GM21381 (cell line): ENCODE measurements around the gene AJAP1.

Experiments used
- ATAC-seq: cut with Tn5 transposase; IDR thresholded peaks from one replicate; pipeline ENCODE4 v1.9.1; 2021; ENCODE audit warnings: mild to moderate bottlenecking, moderate library complexity; ENCODE audit not compliant: unreplicated experiment

Gene AJAP1

DNA sequence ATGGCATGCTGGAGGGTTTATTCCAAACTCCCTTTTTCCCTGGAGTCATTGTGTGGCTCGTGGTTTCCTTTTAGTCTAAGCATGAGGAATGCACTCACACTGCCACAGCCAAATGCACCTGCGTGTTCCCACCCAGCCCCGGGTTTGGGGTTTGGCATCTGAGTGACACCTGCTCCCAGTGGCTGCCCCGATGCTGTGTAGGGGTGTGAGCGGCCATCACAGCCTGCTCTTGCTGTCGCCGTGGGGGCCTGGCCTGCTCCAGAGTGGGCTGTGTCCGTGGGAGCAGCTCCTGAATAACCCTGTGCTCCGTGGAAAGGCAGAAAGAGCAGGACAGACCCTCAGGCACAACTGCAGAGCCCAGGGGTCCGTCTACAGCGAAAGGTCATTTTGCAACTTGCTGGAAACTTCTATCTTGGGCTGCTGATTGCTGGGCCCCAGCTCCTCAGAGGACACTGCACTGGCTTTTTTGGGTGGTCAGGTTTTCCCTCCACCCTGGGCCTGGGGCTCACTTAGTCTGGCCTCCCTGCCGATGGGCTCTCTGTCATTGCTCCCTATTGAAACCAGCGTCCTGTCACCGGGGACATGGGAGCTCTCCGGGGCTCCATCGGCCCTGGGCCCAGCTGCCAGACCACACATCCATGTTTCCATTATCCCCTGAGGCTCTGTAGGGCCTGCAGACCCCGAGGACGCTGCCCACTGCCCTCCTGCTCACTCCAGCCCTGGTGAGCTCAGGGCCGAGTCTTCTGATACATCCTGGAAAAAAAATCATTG lies 74.1 kb downstream of the AJAP1 start:
- ATAC-seq: no peak

DNA sequence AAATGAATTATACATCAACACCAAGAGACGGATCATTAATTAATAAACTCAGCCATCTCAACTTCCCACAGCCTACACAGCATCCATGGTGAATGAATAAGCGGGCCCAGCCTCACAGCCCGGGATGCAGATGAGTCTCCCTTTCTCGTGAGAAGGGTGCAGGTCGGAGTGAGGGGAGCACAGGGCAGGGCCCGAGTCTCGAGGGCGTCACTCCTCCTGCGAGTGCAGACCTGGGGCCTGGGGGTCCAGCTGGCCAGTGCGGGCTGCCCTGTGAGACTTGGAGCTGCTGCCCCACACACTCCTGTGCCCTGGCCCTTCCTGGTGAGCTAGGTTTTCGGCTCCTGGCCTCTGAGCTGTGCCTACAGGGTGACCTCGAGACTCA lies 74.7 kb downstream of the AJAP1 start:
- no peak for ATAC-seq

DNA sequence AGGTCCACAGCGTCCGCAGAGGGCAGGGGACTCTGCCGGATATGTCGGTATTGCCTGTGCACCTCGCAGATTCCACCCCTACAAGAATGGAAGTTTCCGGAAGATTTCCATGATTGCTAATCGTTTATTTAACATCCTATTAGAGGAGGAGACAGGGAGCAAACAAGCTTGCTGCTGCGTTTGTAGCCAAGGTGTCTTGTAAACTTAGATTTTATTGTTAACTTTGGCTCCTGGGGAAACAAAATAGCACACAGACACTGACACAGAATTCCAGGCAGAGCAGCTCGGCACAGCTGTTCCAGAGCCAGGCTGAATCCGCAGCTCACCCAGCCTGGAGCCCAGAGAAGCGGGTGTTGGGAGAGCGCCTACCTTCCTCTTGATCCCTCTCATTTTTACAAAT lies 75.7 kb downstream of the AJAP1 start:
- no peak for ATAC-seq

DNA sequence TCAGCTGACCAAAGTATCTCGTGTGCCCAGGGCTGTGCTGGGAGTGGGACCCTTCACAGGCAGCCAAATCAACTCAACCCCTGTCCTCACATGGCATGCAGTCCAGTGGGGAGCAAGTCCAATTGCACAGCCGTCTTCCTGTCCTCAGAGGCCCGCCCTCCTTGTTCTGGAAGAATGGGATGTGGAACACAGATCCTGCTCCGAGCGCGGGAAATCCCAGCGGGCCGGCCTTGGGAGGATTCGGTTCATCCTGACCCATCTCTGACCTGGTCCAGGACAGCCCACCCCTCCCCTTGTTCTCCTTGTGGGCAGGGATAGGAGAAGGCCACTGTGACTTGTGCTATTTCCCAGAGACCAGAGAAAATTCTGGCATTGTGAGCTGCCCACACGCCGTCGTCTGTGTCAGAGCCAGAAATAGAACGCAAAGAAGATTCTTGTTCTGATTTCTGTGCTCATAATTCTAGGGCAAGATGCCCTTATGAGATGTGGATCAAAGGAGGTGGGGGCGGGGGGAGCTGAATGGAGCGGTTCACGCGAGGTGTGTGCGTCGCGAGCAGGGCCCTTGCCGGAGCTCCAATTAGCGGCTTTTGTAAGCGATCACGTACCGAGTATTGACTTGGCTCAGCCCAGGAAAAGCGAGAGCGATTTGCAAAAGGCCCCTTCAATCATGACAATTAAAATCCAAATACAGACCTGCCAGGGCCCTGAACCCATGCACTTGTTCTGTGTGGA lies 79.2 kb downstream of the AJAP1 start:
- ATAC-seq: no peak

DNA sequence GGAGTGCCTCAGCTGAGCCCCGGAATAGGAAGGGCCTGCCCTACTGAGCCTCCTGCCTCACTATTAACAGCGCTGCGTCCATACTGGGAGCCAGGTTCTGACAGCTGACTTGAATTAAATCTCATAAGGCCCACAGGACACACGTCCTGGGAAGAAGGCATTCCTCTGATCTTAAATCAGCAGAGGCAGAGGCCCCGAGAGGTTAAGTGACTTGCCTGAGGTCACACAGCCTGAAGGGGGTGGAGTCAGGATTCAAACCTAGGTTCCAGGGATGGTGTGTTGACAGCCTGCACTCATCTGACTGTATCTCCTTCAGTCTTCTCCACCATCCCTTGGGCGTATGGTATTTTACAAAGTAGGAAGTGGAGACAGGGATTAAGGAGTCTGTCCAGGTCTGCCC lies 79.8 kb downstream of the AJAP1 start:
- no peak for ATAC-seq

DNA sequence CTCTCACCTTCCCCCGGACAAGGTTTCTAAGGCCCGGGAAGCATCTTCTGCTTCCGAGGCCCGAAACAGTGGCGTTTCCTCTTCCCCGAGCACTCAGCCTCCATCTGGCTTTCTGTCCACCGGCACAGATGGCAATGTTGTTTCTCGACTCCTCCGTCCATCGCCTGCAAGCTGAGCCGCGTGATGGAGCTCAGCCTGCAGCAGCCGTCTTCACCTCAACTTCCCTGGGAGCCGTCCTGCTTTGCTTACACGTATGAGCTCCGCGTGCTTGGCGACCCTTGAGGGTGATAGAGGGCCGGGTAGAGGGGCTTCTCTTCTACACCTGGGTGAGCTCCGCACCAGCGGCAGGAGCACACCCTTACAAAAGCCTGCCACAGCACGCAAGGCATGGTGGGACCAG lies 80.4 kb downstream of the AJAP1 start:
- no peak for ATAC-seq

DNA sequence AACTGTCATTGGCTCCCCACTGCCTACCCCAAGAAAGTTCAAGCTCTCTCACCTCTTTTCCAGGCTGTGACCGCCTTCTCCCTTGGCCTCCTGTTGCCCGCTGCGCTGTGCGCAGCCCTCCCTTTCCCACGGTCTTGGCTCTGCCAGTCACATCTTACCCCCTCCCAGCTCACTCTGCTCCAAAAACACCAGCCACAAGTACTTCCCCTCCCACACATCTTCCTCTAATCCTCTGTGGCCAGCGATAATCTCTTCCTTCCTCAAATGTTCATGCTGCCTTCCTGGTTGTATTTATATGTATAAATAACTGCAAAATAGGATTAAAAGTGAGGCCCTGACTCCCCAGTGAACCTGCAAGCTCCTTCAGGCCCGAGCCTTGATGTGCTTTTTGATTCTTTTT lies 81.8 kb downstream of the AJAP1 start:
- no peak for ATAC-seq

DNA sequence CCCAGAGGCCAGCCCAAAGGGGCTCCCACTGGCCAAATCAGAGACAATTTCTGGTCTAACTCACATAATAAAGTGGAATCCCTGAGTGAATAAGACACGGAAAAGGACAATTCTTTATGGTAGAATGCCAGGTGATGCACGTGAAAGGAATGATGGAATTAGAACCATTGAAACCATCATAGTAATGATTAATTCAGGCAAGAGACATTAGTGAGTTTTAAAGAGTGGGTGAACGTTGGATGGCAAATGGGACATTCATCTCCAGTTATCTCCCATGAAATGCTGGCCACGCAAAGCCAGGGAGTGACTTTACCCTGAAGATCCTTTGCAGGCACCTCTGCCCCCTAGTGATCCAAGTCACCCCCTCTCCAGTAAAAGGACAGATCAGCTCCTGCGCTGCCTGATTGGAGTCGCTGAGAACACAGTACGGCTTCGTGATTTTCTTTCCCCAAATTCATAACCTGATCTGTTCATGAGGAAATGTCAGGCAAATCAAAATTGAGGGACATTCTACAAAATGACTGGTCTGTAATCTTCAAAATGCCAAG lies 87.5 kb downstream of the AJAP1 start:
- ATAC-seq: no peak

DNA sequence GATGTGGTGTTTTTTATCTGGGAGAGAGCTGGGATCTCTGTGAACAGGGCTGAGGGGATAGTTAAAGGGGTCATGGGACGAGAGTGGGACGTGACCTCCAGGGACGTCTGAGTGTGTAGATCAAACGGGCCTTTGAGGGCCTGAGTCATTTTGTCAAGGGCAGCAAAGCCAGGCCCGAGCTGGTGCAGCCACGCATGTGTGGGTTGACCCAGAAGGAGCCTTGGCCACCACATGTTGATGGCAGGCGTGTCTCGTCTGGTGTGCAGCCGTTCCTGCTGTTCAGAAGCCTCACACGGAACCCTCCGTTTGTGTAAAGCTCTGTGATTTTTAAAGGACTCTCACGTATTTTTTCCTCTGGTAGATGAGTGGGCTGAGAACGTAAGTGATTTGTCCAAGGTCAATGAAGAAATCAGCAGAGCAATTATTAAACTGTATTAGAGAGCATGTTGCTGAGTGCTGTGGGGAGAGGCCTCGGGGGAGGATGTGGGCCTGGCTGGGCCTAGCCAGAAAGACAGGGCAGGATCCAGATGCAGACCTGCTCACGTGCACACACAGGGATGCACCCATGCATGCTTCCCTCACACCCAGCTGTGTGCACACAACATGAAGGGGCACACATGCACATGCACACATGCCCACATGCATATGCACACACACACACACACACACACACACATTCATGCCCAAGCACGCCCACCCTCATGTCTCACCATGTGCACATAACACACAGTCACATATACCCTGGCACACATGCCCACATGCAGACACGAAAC lies 89.8 kb downstream of the AJAP1 start:
- no peak for ATAC-seq

DNA sequence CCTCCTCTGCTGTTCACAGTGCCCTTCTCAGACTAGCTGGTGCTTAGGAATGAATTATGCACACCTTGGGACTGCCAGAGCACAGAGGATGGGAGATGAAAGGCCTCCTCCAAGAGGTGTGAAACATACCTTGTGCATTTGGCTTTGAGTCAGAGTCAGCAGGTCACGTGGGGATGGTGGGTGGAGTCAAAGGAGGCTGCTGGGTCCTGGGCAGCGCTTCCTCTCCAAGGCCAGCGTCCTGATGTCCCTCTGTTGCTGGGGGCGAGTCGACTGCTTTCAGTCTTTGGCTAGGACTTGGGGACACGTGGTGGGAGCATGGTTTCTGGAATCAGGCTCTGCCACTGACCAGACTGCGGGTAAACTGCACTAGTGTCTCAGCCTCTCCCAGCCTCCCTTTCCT lies 91.2 kb downstream of the AJAP1 start:
- ATAC-seq: no peak

DNA sequence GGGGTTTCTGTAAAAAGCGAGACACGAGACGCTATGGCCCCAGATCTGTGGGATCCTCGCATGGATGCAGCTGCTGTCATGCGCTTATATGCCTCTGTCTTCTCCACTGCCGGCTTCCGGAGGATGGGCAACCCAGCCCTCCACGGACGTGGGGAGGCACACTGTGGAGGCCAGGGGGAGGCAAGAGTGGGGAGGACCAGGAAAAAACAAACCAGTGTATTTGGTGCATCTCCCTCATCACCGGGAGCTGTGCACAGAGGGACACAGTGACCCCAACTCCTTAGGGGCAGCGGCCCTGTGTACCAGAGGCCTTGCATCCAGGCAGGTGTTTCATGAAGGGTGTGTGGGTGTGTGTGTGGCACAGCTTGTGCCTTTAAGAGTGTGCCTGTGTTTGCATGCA lies 95.0 kb downstream of the AJAP1 start:
- no peak for ATAC-seq

DNA sequence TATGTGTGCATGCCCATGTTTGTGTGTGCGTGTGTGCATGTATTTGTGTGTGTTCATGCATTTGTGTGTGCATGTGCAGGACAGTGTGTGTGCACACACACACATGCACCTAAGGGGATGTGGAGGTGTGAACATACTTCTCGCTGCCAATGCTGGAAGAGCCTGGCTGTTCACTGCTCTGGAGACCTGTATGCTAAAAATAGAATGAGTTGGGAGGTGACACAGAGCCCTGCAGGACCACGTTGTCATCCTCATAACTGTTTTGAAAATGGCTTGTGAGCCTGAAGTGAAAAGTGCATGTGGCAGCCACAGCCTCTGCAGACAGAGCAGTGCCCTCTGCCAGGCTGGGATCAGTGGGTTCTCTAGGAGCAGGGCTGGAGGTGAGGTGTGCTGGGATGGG lies 95.8 kb downstream of the AJAP1 start:
- no peak for ATAC-seq

DNA sequence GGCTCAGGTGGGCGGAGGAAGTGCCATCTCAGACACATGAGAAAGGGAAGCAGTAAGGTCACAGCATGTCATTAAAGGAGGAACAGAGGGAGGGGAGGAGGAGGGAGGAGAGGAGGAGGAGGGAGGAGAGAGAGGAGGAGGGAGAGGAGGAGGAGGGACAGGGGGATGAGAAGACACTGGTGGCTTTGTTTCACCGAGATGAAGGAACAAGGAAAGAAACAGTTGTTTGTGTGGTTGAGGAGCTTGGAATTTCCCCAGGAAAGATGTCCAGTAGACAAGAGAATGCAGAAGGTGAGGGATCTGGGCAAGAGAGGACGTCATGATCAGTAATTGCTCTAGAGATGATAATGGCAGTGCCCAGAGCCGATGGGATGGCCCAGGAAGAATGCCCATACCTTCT lies 97.7 kb downstream of the AJAP1 start:
- ATAC-seq: no peak

DNA sequence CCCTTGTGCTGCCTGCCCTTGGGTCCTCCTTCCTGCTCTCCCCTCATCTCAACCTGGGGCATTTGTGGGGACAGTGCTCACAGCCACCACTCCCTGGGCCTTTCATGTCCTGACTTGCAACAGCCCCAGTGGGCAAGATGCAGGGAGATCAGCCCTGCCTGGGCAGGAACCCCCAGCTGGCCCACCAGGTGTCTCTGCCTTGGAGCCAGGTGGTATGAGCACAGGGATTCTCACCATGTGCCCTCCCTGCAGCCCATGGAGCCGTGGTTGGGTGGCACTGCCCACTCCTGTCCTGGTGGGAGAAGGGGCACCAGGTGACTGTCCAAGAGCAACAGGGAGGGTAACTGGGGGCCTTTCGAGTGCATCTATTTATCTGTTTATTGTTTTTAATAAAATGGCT lies 100.4 kb downstream of the AJAP1 start:
- ATAC-seq: no peak

DNA sequence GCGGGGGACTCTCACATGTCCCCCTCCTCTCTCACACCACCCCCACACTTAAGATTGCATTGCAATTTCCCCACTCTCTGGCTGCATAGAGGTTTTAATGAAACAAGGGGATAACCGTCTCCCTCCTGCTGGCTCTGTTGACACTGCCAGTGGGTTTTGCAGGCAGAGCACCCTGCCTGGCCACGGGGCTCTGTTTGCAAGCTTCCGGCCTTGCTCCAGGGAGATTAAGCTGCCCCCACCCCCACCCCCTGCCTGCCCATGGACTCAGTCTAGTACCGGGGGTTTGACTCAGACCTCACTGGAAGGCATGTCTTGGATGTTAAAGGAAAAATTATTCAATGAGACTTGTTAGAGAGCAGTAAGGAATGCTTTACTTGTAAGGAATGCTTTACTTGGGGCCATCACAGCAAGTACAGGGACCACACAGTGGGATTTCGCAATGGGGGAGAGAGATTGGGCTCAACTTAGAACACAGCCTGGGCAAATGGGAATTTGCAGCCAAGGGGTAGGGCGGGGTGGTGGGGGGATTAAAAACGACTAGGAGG lies 101.0 kb downstream of the AJAP1 start:
- ATAC-seq: no peak

DNA sequence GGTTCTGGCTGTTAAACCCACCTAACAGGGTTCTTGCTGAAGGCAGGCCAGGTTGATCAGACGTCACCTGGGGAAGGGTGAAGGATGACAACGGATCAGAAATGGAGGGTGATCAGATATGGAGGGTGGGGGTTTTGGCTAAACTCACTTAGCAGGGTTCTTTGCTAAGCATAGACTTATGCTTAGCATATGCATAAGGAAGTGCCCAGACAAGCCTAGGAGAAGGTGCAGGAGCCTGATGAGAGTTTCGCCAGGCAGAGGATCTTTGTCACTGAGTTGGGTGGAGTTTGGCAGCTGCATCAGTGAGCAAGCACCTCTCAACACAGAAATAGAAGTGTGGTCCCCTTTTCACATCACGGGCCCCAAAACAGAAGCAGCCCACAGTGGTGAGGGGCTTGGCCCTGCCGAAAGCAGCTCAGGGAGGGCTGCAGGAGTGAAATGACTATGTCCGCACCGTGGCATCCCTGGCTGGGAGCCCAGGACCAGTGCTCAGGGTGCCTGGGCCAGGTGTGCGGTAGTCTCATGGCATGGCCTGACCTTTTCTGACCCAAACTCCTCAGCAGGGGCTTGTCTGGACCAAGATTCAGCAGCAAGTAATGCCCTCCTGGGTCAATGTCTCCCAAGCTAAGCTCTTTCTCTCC lies 101.6 kb downstream of the AJAP1 start:
- no peak for ATAC-seq

DNA sequence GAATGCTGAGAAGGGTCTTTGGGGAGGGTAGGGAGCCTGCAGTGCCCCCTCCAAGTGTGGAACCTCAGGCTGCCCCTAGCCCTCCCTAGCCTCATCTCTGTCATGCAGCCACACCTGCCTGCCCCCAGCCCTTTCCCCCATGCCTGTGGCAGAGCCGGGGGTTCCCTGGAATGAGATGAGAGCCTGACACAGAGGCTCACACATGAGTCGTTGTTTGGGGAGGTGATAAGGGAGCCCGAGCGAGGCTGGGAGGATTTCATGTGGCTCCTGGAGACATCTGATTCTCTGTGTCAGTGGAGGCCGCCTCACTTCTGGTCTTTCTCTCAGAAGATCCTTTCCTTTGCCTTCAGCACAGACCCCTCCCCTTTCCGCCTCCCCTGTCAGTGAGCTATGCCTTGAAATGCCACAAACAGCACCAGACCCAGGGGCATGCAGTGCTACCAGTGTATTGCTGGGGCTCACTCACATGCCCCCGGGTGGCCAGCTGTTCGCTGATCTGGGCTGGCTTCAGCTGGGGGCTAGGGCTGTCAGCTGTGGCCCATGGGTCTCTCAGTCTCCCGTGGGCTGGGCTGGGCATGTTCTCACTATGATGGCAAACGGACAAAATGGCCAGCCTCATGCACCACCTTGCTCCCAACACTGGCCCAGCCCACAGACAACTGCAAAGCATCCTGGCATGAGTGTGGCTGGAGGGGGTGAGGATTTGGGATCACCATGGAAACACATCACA lies 102.6 kb downstream of the AJAP1 start:
- ATAC-seq: no peak

DNA sequence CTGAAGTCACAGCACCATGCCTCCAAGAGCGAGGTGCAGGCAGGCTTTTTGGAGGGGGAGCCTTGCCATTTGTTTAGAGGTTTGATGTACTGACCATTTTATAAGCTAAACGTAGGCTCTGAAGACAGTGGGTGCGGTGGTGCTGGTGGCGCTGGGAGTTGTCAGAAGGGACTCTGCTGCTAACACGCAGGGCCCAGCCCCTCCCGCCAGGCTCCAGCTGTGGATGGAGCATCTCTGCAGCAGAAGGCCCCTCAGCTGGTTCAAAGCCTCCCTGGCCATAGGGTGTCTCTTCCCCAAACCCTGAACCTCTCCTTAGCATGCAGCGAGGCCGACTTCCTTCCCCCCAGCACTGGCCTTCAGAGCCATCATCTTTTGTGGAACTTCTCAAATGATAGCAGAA lies 105.3 kb downstream of the AJAP1 start:
- no peak for ATAC-seq

DNA sequence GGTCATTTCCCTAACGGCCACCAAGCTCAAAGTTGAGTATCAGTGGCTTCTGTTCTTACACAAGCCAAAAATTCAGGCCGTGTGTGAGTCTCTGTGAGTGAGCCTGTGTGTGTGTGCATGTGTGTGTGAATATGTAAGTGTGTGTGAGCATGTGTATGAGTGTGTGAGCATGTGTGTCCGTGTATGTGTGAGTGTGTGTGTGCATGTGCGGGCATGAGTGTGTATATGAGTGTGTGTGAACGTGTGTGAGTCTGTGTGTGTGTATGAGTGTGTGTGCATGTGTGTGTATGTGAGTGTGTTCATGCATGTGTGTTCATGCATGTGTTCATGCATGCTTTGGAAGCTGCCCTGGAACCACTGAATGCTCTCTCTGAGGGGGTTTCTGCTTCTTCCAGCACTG lies 105.7 kb downstream of the AJAP1 start:
- no peak for ATAC-seq

DNA sequence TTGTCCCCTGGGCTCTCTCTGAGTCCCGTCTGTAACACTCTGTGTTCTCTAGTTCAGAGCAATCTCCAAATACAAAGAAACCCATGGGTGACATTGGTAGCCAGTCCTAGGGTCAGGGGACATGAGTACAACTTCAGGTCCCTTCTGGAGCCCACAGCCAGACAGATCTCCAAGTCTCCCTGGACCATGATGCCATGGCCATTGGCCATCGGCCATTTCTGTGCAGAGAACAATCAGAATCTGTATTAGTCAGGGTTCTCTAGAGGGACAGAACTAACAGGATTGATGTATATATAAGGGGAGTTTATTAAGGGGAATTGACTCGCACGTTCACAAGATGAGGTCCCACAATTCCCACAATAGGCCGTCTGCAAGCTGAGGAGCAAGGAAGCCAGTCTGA lies 106.9 kb downstream of the AJAP1 start:
- ATAC-seq: no peak
